ENCODE results near the gene CAST. TPM values are rescaled to one million over a fixed set of nuclear protein-coding genes. Genes with fewer than 3 reads are reported as not detected.
"Not testable (repeated sequence)": the region's sequence is repeated elsewhere in the genome, so short reads cannot be mapped to it uniquely, and the experiment has no call there.

CAST gene
- total RNA-seq, 2 experiments from 2014 or later: 40.5 to 90.1 TPM

DNA sequence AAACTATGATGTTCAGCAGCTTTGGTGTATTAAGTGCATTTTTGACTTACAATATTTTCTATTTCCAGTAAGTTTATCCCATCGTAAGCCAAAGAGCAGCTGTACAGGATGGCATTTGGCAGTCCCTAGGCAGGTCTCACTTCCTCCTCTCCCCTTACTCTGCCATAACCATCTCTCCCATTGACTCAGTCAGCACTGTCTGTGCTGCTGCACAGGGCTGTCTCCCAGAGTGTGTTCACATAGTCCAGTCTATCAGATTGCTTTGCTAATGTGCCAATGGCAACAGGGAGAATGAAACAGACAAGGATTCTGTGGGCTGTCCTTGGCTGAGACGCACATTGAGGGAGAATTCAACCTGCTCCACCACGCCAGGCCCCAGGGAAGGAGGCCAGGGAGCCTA is 47.0 kb upstream of the CAST start:
- Histone ChIP-seq H3K9me3 (ENCODE audit: low read length) (no peaks in the 10 kb centered on the region), H4K20me1 (ENCODE audit: insufficient read depth, low read length) (no peaks in the 10 kb centered on the region), H3K27ac (ENCODE audit: low read depth, low read length, poor library complexity, severe bottlenecking) (no peak overlapping the region), H2AFZ (ENCODE audit: low read length) (no peak overlapping the region), H3K36me3 (ENCODE audit: insufficient read depth, low read length) (no peaks in the 10 kb centered on the region), H3K79me2 (ENCODE audit: insufficient read depth, low read depth, low read length) (no peaks in the 10 kb centered on the region), H3K9me2 (ENCODE audit: insufficient read depth, low read length) (no peaks in the 10 kb centered on the region), H3K4me2 (ENCODE audit: low read length) (no peak overlapping the region), H3K4me1 (ENCODE audit: insufficient read depth, low read length, poor library complexity, severe bottlenecking) (no peaks in the 10 kb centered on the region), H3K4me3 (ENCODE audit: low read depth, low read length, poor library complexity, severe bottlenecking) (no peak overlapping the region)
- POLR2A ChIA-PET: interaction anchor here (0.6 to 2.0 kb wide), 3 partner anchors 72 to 418 kb away, joined by 4 to 6 read pairs (median 5); no protein-coding TSS in a partner anchor
- CTCF ChIA-PET (ENCODE audit: unreplicated experiment): interaction anchor here (2.0 kb wide), 1 partner anchor 72 kb away, joined by 9 read pairs; no protein-coding TSS in a partner anchor
- TF ChIP-seq CTCF (conservative IDR thresholded peaks at IDR 0.05; ENCODE audit: low read length) (no peak), EZH2phosphoT487 (IDR thresholded peaks at IDR 0.05; ENCODE audit: borderline replicate concordance, low read depth, low read length) (no peak)
- BruUV-seq (replicated peaks): no TSS peak
- no peak for DNase-seq (ENCODE audit: low spot score)
- intact Hi-C loops (cut with micrococcal nuclease; ENCODE audit: unreplicated experiment): loop anchor here (10.0 kb wide), 1 partner anchor 400 kb away; no protein-coding TSS in a partner anchor

DNA sequence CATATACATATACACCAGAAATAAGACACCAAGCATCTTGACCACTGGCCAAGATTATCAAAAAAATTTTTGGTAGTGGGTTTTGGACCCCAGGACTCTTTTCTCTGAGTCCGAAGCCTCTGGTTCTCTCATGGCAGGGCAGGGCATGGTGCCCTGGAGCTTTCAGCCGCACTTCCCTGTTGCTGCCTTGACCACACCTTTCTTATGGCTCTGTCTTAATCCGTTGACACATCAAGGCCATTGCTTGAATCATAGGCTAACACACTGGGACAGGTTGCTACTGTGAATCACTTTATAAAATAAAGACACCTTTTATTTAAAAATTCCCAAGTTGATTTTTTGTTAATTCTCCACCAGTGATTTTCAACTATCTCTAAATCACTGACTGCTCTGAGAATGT is 45.4 kb upstream of the CAST start:
- no peak for DNase-seq (ENCODE audit: low spot score)
- Histone ChIP-seq H3K4me1 (ENCODE audit: insufficient read depth, low read length, poor library complexity, severe bottlenecking) (no peaks in the 10 kb centered on the region), H3K9me2 (ENCODE audit: insufficient read depth, low read length) (no peaks in the 10 kb centered on the region), H3K4me3 (ENCODE audit: low read depth, low read length, poor library complexity, severe bottlenecking) (no peak overlapping the region), H3K36me3 (ENCODE audit: insufficient read depth, low read length) (no peaks in the 10 kb centered on the region), H2AFZ (ENCODE audit: low read length) (no peak overlapping the region), H3K4me2 (ENCODE audit: low read length) (no peak overlapping the region), H4K20me1 (ENCODE audit: insufficient read depth, low read length) (no peaks in the 10 kb centered on the region), H3K79me2 (ENCODE audit: insufficient read depth, low read depth, low read length) (no peaks in the 10 kb centered on the region), H3K27ac (ENCODE audit: low read depth, low read length, poor library complexity, severe bottlenecking) (no peak overlapping the region), H3K9me3 (ENCODE audit: low read length) (no peaks in the 10 kb centered on the region)
- intact Hi-C loops (cut with micrococcal nuclease; ENCODE audit: unreplicated experiment): loop anchor here (10.0 kb wide), 1 partner anchor 398 kb away; no protein-coding TSS in a partner anchor
- BruUV-seq (replicated peaks): no TSS peak
- CTCF ChIA-PET (ENCODE audit: unreplicated experiment): no interaction called here
- POLR2A ChIA-PET: interaction anchor here (0.7 kb wide), 1 partner anchor 195 kb away, joined by 3 read pairs; no protein-coding TSS in a partner anchor
- TF ChIP-seq CTCF (conservative IDR thresholded peaks at IDR 0.05; ENCODE audit: low read length) (no peak), EZH2phosphoT487 (IDR thresholded peaks at IDR 0.05; ENCODE audit: borderline replicate concordance, low read depth, low read length) (no peak)

DNA sequence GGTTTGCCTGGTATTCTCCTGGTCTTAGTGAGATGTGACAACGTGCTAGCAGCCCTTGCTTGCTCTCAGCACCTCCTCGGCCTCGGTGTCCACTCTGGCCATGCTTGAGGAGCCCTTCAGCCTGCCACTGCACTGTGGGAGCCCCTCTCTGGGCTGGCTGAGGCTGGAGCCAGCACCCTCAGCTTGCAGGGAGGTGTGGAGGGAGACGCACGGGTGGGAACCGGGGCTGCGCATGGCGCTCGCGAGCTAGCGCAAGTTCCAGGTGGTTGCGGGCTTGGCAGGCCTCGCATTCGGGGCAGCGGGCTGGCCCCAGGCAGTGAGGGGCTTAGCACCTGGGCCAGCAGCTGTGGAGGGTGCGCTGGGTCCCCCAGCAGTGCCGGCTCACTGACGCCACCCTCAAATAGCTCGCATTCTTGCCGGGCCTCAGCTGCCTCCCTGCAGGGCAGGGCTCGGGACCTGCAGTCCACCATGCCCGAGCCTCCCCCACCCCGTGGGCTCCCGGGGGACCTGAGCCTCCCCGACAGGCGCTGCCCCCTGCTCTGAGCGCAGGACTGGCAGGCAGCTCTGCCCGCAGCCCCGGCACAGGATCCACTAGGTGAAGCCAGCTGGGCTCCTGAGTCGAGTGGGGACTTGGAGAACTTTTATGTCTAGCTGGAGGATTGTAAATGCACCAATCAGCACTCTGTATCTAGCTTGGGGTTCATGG is 43.7 kb upstream of the CAST start:
- CTCF ChIA-PET (ENCODE audit: unreplicated experiment); BruUV-seq (replicated peaks); H3K4me3 ChIP-seq (ENCODE audit: low read depth, low read length, poor library complexity, severe bottlenecking); DNase-seq (ENCODE audit: low spot score); H4K20me1 ChIP-seq (ENCODE audit: insufficient read depth, low read length); H3K36me3 ChIP-seq (ENCODE audit: insufficient read depth, low read length); H3K4me1 ChIP-seq (ENCODE audit: insufficient read depth, low read length, poor library complexity, severe bottlenecking); H3K79me2 ChIP-seq (ENCODE audit: insufficient read depth, low read depth, low read length); H3K9me2 ChIP-seq (ENCODE audit: insufficient read depth, low read length); H3K4me2 ChIP-seq (ENCODE audit: low read length); H3K27ac ChIP-seq (ENCODE audit: low read depth, low read length, poor library complexity, severe bottlenecking); H3K9me3 ChIP-seq (ENCODE audit: low read length); H2AFZ ChIP-seq (ENCODE audit: low read length): not testable (repeated sequence)
- intact Hi-C loops (cut with micrococcal nuclease; ENCODE audit: unreplicated experiment): loop anchor here (10.0 kb wide), 1 partner anchor 396 kb away; no protein-coding TSS in a partner anchor
- POLR2A ChIA-PET: interaction anchor here (1.5 kb wide), 1 partner anchor 17 kb away, joined by 3 read pairs; no protein-coding TSS in a partner anchor

Data from OCI-LY7 (cell line).